ENCODE measurements around the gene USB1.

USB1 gene, protein sequence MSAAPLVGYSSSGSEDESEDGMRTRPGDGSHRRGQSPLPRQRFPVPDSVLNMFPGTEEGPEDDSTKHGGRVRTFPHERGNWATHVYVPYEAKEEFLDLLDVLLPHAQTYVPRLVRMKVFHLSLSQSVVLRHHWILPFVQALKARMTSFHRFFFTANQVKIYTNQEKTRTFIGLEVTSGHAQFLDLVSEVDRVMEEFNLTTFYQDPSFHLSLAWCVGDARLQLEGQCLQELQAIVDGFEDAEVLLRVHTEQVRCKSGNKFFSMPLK

DNA sequence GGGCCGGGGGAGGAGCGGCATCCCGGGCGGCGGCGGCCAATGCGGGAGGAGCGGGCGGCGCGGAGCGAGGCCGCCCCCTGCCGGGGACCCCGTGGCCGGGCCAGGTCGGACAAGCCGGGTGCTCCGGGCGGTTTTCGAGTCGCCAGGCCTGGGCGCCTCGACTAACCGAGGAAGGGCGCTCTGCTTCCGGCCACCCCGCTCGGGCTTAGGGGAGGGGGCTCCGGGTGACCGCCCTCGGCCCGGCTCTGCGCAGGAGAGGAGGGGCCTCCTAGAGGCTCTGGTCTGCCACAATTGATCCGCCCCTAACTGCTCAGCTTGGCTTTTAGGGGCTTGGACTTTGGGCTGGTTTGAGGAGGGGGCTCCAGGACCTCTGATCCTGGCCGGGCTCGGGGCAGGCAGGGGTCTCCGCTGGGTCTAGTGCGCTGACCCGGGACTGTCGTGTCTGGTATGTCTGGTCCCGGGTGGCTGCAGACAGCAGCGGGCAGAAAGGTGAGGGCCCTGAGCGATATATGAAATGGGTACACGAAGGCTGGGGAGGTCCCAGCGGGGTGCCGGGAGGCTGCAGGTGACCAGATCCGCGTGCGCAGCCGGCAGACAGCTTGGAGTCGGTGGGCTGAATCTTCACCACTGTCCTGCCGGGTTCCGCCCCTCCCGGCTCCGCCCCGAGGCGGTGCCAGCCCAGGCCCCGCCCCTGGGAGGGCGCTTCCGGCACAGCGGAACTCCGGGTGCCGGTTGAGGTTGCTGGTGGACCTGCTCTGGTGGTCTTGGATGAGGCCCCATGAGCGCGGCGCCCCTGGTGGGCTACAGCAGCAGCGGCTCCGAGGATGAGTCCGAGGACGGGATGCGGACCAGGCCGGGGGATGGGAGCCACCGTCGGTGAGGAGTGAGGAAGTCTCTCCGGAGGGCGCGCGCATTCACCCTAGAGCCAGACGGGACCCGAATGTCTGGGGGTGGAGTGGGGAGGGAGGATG, at the start of gene USB1:
Gene USB1 (plus strand): TSS at position 702 of the 971 bp plus-strand sequence. CDS start 77 bp downstream, at position 779.
- DNase-seq: peak; percentile 81

DNA sequence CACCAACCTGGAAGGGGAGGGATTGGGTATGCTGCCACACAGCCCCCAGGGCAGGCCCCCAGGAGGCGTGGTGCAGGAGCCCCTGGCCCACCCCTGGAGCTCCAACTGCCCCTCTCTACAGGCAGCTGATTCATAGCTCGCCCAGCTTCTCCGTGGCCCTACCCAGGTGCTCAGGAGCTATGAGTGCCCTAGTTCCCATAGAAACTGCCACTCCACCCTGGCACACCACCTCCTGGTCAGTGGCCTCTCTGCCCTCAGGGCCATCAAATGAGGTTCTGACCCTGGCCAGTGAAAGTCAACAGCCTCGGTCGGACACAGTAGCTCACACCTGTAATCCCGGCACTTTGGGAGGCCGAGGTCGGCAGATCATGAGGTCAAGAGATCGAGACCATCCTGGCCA, 48.3 kb upstream of the USB1 start:
- DNase-seq: no peak

GRCh38 chr16:57953857-57954256, 47.4 kb upstream of the USB1 start:
- DNase-seq: no peak

GRCh38 chr16:57955572-57956188, 45.5 kb upstream of the USB1 start:
- no peak for DNase-seq

DNA sequence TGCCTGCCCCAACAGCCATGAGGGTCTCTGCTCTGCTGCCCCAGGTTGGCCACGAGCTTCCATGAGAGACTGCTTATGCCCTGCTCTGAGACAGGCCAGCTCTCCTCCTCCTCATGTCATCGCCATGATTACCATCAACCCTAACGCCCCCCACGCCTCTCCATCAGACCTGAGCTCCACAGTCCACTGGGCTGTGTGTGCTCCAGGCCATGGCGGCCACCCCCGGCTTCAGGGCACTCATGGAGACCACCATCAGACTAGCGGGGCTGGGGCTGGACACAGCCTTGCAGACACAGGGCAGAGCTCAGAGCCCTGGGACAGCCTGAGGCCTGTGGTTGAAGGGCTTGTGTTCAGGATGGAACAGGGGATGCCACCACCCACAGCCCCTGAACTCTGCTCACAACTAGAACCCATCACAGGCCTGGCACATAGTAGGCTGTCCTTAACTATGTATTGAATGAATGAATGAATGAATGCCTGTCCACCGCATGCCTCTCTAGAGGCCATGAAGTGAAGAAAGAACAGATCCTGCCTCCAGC, 44.9 kb upstream of the USB1 start:
- DNase-seq: no peak

DNA sequence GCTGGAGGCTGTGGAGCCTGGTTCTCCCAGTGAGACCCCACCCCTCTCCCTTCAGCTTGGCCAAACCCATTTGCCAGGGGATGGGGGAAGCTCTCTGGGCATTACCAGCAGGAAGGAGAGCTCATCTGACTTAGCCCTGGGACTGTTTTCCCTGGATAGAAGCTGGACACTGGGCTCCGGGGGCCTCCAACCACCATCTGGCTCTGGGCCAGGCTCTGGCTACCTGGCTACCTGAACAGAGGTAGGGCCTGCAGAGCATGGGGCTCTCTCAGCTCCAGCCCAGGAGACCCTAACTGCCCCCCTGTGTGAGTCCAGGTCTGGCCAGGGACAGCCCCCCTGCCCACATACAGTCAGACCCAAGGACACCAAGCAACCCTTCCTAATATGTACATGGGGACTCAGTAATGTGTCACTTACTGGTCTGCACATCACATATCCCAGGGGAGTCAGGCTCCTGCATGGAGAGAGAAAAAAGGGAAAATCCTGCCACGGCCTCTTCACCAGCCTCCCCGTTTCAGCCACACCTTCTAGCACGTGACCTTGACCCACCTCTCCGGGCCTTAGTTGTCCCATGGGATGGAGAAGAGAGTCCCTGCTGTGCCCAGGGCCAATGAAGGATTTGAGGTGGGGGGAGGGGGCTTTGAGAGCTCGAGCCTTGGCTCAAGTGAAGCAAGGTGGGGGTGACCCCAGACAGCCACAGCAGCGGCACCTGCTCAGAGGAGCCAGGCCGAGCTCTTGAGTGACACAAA, 44.1 kb upstream of the USB1 start:
- no peak for DNase-seq

DNA sequence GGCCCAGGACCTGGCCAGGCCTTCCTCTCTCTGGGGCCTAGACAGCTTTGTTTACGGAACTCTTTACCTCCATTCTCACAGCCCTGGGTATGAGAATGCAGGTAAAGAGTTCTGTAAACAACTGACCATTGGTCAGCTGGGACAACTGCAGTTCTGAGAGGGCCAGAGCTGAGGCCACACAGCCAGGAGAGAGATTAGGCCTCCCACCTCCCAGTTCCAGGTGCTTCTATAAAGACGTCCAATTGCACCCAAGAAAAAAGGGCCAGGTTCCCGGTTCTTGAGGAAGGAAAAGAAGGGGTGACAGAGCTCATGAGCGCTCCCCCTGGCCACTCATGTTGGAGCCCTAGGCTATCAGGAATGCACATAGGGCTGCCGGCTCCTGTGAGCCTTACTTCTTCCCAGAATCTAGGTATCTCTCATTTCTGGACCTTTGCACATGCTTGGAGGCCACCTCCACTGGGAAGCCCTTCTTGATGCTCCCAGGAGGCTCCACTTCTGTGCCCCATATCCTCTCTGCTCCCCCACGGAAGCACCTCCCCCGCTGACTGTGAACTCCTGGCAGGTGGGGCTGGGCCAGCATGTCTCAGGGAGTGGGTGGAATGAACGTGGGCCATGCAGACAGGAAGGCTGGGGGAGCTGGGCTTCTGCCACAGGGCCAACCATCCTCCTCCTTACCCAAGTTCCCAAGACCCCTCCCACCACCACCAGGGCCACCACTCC, 43.4 kb upstream of the USB1 start:
- DNase-seq: no peak

GRCh38 chr16:57958544-57958943, 42.7 kb upstream of the USB1 start:
- no peak for DNase-seq

GRCh38 chr16:57959121-57959520, 42.1 kb upstream of the USB1 start:
- DNase-seq: no peak

- DNase-seq: no peak
Observed at GRCh38 chr16:57959804-57960203, 41.4 kb upstream of the USB1 start.

DNA sequence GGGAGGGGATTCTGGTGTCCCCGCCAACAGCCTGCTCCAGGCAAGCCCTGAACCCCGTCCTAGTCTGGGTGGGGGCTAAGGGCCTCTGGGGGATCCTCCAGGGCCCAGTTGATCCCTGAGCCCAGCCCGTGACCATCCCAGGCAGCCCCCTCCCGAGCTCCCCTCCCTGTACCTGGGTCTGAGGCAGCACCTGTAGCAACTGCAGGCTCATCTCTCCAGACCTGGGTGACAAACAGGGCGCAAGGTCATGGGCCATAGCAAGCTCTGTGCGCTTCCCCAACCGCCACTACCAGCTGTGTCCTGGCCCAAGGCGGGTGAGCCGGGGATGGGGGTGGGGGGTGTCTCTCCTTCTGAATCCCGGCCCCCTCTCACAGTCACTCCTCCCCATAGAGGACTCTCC, 40.9 kb upstream of the USB1 start:
- DNase-seq: no peak

DNA sequence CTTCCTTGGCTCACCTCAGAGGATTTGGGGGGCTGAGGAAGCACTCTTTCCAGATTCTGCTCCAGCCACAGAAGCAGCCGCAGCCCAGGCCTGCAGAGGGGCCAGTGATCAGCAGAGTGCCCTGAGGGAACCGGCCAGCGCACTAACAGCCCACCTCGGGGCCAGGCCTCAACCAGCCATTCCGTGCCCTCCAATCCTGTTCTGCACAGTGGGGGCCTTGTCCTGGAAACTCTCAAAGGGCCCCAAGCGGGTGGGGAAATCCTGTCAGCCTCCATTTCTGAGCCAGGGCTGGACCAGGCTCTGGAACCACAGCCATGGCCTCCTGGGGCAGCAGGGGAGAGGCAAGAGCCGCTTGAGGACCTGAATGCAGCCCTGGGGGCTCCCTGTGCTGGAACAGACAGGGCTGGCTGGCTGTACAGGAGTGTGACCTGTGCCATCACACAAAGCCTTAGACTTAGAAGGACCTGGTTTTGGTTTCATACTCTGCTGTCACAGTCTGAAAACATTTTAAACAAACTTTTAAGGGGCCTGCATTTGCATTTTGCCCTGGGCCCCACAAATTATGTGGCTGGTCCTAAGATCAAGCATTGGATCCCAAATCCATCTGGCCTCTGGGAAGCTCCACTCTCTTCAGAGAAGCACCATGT, 40.3 kb upstream of the USB1 start:
- DNase-seq: no peak

- DNase-seq: no peak
Observed at GRCh38 chr16:57961538-57961937, 39.7 kb upstream of the USB1 start.

DNA sequence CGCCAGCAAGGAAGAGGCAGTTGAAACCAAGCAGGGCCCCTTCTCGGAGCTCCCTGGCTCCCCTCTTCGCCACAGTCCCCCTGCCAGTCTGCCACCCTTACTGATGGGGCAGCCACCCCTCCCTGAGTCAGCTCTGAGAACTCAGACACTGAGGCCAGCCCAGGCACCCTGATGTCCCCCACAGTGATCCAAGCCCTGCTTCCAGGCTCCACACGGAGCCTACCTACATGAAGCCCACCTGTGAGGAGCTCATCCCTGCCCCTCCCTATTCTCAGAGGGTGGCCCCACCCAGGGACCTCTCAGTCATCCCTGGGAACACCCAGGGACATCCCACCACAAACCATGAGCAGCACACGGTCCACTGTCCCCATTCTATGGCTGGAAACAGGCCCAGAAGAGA, 39.2 kb upstream of the USB1 start:
- no peak for DNase-seq

- no peak for DNase-seq
Observed at GRCh38 chr16:57962756-57963155, 38.5 kb upstream of the USB1 start.

- DNase-seq: no peak
Observed at GRCh38 chr16:57964157-57964700, 37.0 kb upstream of the USB1 start.

- peak; percentile 6 for DNase-seq
Observed at GRCh38 chr16:57966204-57966771, 34.9 kb upstream of the USB1 start.

DNA sequence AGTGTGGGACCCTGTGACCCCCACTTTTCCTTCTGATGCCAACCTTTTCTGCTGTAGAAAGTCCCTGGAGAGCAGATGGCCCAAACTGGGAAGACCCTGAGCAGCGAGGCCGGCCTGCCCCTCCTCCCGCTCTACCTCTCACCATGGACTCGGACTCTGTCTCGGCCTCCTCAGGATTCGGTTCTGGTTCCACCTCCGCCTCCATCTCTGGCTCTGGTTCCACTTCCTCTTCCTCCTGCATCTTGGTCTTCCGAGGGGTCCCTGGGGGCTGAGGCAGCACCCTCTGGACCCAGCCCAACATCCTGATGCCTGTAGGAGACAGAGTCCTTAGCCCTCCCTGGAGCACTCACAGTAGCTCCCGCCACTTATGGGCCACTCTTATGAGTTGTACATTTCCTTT, 34.2 kb upstream of the USB1 start:
- no peak for DNase-seq

DNA sequence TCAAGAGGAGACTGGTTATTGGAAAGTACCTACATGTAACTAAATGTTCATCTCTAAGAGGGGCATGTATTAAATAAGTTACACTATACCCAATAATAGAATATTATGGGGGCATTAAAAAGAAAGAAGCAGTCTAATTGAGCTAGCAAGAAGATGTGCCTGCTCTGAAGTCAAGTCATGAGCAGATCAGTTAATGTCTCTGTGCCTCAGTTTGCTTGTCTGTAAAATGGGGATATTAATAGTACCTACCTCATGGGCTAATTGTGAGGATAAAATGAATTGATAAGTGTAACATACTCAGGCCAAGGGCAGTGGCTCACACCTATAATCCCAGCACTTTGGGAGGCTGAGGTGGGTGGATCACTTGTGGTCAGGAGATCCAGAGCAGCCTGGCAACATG, 33.3 kb upstream of the USB1 start:
- DNase-seq: no peak

- DNase-seq: no peak
Observed at GRCh38 chr16:57969451-57970123, 31.6 kb upstream of the USB1 start.

All from fibroblast of skin of right quadriceps (primary cell).